Activated CD8-positive, alpha-beta T cell treated with anti-CD3 and anti-CD28 coated beads, Interleukin-2, amount 10 ng/mL, durations not matched to agents 7 days and 5 days (primary cell): ENCODE results near the gene MYH9. TPM values are rescaled to one million over a fixed set of nuclear protein-coding genes. Genes with fewer than 3 reads are reported as not detected.

Source experiments
- ATAC-seq: fragments of 150-1000 bp; cut with Tn5 transposase; one replicate; pipeline ENCODE4 v1.10.0; 2021; ENCODE audit warnings: moderate library complexity
- CTCF ChIA-PET: fragments of 350-600 bp; sonication (Branson Sonifier 250); formaldehyde crosslinking; loops from one replicate; lab custom pipeline; 2021; ENCODE audit warnings: antibody characterized with exemption; lab: Charles Lee
- POLR2A ChIA-PET: fragments of 350-600 bp; sonication (Branson Sonifier 250); formaldehyde crosslinking; loops from one replicate; lab custom pipeline; 2021; ENCODE audit warnings: antibody characterized with exemption; lab: Charles Lee
- DNase-seq: peaks from one replicate; pipeline ENCODE4 v3.0.0-alpha.2; 2020
- H3K27ac Mint-ChIP-seq: one replicate; pipeline ENCODE4 v1.8.0; 2021; ENCODE audit warnings: mild to moderate bottlenecking, mixed read lengths
- H3K27me3 Mint-ChIP-seq: one replicate; pipeline ENCODE4 v1.8.0; 2021; ENCODE audit warnings: low read depth, mixed read lengths
- H3K36me3 Mint-ChIP-seq: one replicate; pipeline ENCODE4 v1.8.0; 2021; ENCODE audit warnings: low read depth, mixed read lengths
- H3K4me1 Mint-ChIP-seq: one replicate; pipeline ENCODE4 v1.8.0; 2021; ENCODE audit warnings: low read depth, mixed read lengths
- H3K4me3 Mint-ChIP-seq: one replicate; pipeline ENCODE4 v1.8.0; 2021; ENCODE audit warnings: mild to moderate bottlenecking, mixed read lengths
- H3K9me3 Mint-ChIP-seq: one replicate; pipeline ENCODE4 v1.8.0; 2022; ENCODE audit warnings: mixed read lengths; ENCODE audit not compliant: insufficient read depth
- total RNA-seq, 2 experiments: library from RNA; stranded (reverse); gene quantifications; one replicate each; pipeline ENCODE4 v1.2.3, GENCODE V29; 2021

Gene MYH9
- total RNA-seq, 2 experiments from 2014 or later: 857 to 883 TPM

DNA sequence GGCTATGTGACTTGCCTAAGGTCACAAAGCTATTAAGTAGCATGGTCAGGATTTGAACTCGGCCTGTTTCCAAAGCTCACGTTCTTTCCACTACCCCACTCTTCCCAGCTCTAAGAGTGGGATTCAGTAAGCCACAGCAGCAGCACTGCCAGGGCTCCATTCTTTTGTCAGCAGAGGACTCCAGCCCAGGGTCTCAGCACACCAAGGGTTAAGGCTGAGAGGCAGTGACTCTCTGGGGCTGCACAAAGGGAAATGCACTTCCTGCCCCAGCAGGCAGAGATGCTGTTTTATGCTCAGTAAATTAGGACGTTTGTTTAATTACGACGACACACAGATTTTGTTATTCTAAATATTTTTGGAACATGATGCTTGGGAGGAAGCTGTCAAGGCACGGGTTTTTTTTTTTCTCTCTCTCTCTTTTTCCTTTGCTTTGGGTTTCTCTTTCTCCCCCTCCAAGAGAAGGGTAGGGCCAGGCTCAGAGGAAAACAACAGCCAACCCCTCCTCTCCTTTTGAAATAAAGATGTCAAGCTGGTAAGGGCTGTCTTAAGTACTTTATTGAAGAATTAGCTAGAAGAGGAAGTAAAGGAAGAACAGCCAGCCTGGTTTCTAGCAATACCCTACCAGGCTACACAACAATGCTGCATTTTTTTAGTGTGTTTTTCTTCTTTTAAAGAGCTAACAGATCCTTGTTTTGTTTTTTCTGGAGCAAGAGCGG, 2.8 kb downstream of the MYH9 start:
- peak; percentile 74 for DNase-seq
- peaks cover 66% of the 10 kb centered on the region for H3K4me1 Mint-ChIP-seq
- no peak for ATAC-seq

DNA sequence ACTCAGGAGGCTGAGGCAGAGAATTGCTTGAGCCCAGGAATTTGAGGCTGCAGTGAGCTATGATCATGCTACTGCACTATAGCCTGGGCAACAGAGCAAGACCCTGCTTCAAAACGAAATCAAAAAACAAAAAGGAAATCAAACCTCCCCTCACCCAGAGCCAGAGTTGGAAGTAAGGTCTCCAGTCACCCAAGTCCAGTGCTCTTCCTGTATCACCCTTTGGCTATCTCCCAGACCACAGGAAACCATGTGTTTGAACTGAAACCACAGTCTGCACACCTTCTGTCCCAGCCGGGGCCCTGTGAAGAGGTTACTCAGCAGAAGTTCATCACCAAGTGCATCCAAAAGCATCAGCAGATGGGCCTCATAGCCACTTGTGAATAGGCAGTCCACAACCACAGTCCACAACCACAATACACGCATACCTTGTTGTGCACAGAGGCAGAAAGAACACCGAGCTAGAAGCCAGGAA, 4.6 kb downstream of the MYH9 start:
- no peaks in the 10 kb centered on the region for H3K9me3 Mint-ChIP-seq
- H3K4me3 Mint-ChIP-seq: peak overlapping the region; percentile 68
- ChIA-PET POLR2A (interaction anchor here (0.9 to 5.1 kb wide), 3 partner anchors 13 to 50 kb away, joined by 3 to 37 read pairs (median 4); no protein-coding TSS in a partner anchor), CTCF (interaction anchor here (1.2 to 2.9 kb wide), 4 partner anchors 24 to 87 kb away, joined by 3 to 28 read pairs (median 6); no protein-coding TSS in a partner anchor)
- peak overlapping the region; percentile 87 for H3K27ac Mint-ChIP-seq
- ATAC-seq (peak; percentile 3), DNase-seq (peak; percentile 83)
- H3K36me3 Mint-ChIP-seq: peaks cover 75% of the 10 kb centered on the region
- peaks cover 71% of the 10 kb centered on the region for H3K4me1 Mint-ChIP-seq
- no peaks in the 10 kb centered on the region for H3K27me3 Mint-ChIP-seq

More for the DNA sequence above, 2.8 kb downstream of the MYH9 start:
- POLR2A ChIA-PET: interaction anchor here (0.6 to 5.1 kb wide), 17 partner anchors 8 to 660 kb away, joined by 3 to 37 read pairs (median 5); no protein-coding TSS in a partner anchor
- Mint-ChIP-seq H3K9me3 (no peaks in the 10 kb centered on the region), H3K36me3 (peaks cover 57% of the 10 kb centered on the region), H3K27ac (peak overlapping the region; percentile 92), H3K27me3 (no peaks in the 10 kb centered on the region), H3K4me3 (peak overlapping the region; percentile 88)
- CTCF ChIA-PET: interaction anchor here (0.7 to 2.9 kb wide), 17 partner anchors 9 to 86 kb away, joined by 3 to 28 read pairs (median 4); no protein-coding TSS in a partner anchor

DNA sequence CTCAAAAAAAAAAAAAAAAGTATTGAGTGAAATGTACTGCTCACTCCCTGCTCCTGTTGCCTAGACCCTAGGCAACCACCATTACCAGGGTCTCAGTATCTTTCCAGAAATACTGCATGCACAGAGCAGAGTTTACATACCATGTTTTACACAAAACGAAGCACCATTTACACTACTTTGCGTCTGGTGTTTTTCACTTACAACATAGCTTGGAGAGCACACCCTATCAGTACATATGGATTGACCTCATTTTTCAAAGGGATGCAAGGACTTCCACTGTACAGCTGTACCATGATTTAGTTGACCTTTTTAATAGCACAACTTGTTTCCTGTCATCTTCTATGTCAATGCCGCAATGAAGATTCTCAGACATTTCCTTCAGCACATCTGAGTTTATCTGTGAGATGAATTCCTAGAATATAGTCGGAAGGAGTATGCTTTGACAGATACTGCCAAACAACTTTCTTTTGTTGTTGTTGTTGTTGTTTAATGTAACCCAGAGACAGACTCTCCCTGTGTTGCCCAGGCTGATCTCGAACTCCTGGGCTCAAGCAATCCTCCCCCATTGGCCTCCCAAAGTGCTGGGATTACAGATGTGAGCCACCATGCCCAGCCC, 6.1 kb downstream of the MYH9 start:
- Mint-ChIP-seq H3K27ac (peak overlapping the region; percentile 98), H3K4me3 (peak overlapping the region; percentile 64), H3K36me3 (peaks cover 87% of the 10 kb centered on the region), H3K4me1 (peaks cover 86% of the 10 kb centered on the region), H3K27me3 (no peaks in the 10 kb centered on the region), H3K9me3 (no peaks in the 10 kb centered on the region)
- DNase-seq (no peak), ATAC-seq (no peak)
- ChIA-PET CTCF (interaction anchor here (1.4 to 6.9 kb wide), 2 partner anchors 34 to 48 kb away, joined by 3 to 50 read pairs; no protein-coding TSS in a partner anchor), POLR2A (interaction anchor here (1.6 to 7.5 kb wide), 4 partner anchors 16 to 49 kb away, joined by 5 to 60 read pairs (median 8); no protein-coding TSS in a partner anchor)

DNA sequence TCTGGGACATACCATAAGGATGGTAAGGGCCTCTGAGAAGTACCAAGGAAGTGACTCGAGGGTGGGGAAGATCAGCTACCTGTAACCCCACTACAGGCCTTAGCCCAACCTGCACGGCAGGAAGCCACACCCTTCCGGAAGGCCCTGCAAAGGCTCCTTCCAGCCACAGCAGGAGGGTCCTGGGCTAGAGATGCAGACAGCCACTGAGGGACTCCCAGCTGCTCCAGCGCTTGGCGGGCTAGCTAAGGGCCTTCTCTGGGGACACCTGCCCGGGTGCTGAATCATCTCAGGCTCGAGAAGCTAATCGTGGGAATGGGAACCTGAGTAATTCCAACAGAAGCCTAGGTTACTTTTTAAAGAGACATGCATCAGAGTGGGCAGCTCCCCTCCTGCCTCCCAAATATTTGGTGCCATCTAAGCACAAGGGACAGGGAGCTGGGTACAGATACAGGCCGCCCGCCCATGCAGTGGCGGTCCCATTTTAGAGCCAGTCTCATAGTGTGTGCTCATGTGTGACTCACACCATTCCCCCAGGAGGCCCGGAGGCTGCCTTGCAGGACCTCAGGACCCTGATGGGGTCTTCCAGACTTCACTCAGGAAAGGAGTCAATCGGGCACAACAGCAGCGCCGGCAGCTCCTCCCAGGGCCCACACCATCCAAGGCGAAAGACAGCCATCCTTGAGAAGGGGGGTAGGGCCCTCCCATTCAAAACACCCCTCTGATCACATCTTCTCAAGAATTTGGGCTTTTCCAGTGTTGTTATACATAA, 8.0 kb downstream of the MYH9 start:
- Mint-ChIP-seq H3K4me1 (peaks cover 93% of the 10 kb centered on the region), H3K36me3 (peaks cover 84% of the 10 kb centered on the region), H3K27ac (peak overlapping the region; percentile 98), H3K9me3 (no peaks in the 10 kb centered on the region), H3K4me3 (peak overlapping the region; percentile 78), H3K27me3 (no peaks in the 10 kb centered on the region)
- POLR2A ChIA-PET: interaction anchor here (0.5 to 7.5 kb wide), 12 partner anchors 9 to 178 kb away, joined by 3 to 60 read pairs (median 6); no protein-coding TSS in a partner anchor
- ATAC-seq: peak; percentile 61
- peak; percentile 80 for DNase-seq
- CTCF ChIA-PET: interaction anchor here (0.6 to 6.9 kb wide), 7 partner anchors 12 to 91 kb away, joined by 3 to 50 read pairs (median 4); no protein-coding TSS in a partner anchor

DNA sequence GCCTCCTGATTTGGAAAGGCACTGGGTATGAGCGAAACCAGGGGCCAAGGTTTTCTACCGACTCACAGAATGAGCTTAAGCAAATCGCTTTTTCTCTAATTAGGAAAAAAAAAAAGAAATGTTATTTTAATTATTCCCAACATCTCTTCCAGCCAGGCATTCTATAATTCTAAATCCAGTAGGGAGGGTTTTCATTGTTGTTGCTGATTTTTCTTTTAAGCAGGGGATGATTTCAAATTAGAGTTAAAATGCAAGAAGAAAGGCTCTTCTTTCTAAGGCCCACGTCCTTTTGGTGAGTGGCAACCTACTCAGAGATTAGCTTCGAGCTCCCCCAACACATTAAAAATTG, 8.9 kb downstream of the MYH9 start:
- peaks cover 92% of the 10 kb centered on the region for H3K4me1 Mint-ChIP-seq
- peaks cover 80% of the 10 kb centered on the region for H3K36me3 Mint-ChIP-seq
- no peaks in the 10 kb centered on the region for H3K9me3 Mint-ChIP-seq
- CTCF ChIA-PET: interaction anchor here (0.6 to 6.9 kb wide), 9 partner anchors 11 to 92 kb away, joined by 3 to 50 read pairs (median 4); no protein-coding TSS in a partner anchor
- no peak for ATAC-seq
- no peaks in the 10 kb centered on the region for H3K27me3 Mint-ChIP-seq
- no peak for DNase-seq
- H3K27ac Mint-ChIP-seq: peak overlapping the region; percentile 98
- POLR2A ChIA-PET: interaction anchor here (0.9 to 7.5 kb wide), 9 partner anchors 11 to 73 kb away, joined by 3 to 60 read pairs (median 6); no protein-coding TSS in a partner anchor
- peak overlapping the region; percentile 78 for H3K4me3 Mint-ChIP-seq

DNA sequence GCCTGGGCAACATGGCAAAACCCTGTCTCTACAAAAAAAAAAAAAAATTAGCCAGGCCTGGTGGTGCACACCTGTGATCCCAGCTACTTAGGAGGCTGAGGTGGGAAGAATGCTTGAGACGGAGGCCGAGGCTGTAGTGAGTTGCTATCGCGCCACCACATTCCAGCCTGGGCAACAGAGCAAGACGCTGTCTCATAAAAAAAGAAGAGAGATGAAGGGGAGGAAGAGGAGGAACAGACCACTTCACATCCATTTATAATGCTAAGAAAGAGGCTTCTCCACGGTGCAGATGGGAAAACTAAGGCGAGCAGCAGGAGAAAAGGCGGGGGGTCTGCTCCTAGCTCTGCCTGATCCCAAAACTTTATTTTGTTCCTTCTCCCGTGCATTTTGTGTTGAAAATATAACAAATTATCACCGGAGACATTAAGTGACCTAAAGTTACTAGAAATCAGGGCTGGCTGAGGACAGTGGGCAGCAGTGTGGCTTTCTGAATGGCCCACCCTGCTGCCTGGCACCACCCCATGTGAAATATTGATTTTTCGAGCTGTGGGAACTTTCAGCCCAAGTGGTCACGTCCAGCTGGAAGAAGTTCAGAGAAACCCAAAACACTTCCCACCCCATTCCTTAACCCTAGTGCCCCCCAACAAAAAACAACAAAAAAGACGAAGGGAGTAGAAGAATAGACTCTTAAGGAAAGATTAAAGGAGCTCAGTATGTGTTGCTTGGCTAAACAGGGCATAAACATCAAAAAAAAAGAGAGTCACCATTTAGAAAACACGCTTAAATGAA, 9.5 kb downstream of the MYH9 start:
- Mint-ChIP-seq H3K9me3 (no peaks in the 10 kb centered on the region), H3K36me3 (peaks cover 81% of the 10 kb centered on the region), H3K27ac (peak overlapping the region; percentile 98), H3K4me3 (peak overlapping the region; percentile 78), H3K4me1 (peaks cover 94% of the 10 kb centered on the region), H3K27me3 (no peaks in the 10 kb centered on the region)
- POLR2A ChIA-PET: interaction anchor here (0.6 to 7.5 kb wide), 19 partner anchors 9 to 132 kb away, joined by 3 to 60 read pairs (median 6); partner anchors contain the start of gene MYH9
- no peak for ATAC-seq
- no peak for DNase-seq
- CTCF ChIA-PET: interaction anchor here (0.6 to 6.9 kb wide), 12 partner anchors 14 to 93 kb away, joined by 3 to 50 read pairs (median 6); no protein-coding TSS in a partner anchor

DNA sequence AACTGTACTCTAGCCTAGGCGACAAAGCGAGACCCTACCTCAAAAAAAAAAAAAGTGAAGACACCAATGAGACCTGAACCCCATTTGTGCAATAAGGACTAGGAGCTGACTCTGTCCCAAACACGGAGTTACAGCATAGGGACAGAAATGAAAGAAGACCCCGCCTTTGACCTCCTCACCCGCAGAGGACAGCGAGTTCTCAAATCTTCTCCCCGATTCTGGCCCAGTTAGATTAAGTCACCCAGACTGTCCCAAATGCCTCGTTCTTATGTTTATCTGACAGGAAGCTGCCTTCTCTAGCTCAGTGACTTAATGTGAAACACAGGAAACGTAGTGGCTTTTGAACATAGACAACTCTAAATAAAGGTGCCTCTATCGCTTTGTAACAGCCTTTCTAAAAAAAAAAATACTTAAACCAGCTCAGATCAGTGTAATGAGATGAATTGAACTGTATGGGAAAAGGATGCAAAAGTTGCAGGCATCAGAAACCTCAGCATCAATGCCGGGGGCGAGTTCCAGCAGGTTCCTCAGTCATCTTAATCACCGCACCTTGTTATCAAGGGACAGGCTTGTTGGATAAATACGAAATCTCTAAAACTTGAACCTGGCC, 10.6 kb downstream of the MYH9 start:
- H3K9me3 Mint-ChIP-seq: peaks cover 3% of the 10 kb centered on the region
- ATAC-seq (peak; percentile 71), DNase-seq (peak; percentile 73)
- H3K27me3 Mint-ChIP-seq: no peaks in the 10 kb centered on the region
- peaks cover 95% of the 10 kb centered on the region for H3K4me1 Mint-ChIP-seq
- peak overlapping the region; percentile 78 for H3K4me3 Mint-ChIP-seq
- H3K36me3 Mint-ChIP-seq: peaks cover 84% of the 10 kb centered on the region
- ChIA-PET CTCF (interaction anchor here (0.8 to 6.9 kb wide), 12 partner anchors 10 to 94 kb away, joined by 3 to 50 read pairs (median 6); partner anchors contain the start of gene MYH9), POLR2A (interaction anchor here (0.6 to 7.5 kb wide), 20 partner anchors 8 to 92 kb away, joined by 3 to 60 read pairs (median 6); partner anchors contain the start of gene MYH9)
- H3K27ac Mint-ChIP-seq: peak overlapping the region; percentile 98

DNA sequence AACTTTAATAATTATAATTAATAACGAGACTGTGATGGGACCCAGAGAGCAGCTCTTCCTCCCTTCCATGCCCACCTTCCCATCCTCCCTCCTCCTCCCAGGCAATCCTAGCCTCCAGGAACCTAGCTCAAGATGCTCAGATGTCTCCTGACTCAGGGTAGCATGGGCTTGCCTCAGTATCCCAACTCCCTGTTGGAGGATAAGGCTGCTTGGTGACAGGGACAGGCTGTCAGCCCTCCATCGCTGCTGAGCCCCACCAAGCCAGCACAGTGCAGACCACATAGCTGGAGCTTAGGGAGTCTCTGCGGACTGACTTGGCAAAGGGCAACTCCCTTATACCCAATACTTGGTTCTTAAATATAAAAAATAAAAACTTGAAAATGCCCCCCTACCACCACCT, 11.5 kb downstream of the MYH9 start:
- peak overlapping the region; percentile 98 for H3K27ac Mint-ChIP-seq
- ChIA-PET CTCF (interaction anchor here (0.8 to 6.9 kb wide), 9 partner anchors 9 to 95 kb away, joined by 3 to 50 read pairs (median 7); partner anchors contain the start of gene MYH9), POLR2A (interaction anchor here (0.9 to 7.5 kb wide), 11 partner anchors 11 to 93 kb away, joined by 3 to 60 read pairs (median 8); partner anchors contain the start of gene MYH9)
- H3K4me3 Mint-ChIP-seq: peak overlapping the region; percentile 78
- H3K27me3 Mint-ChIP-seq: no peaks in the 10 kb centered on the region
- peaks cover 95% of the 10 kb centered on the region for H3K4me1 Mint-ChIP-seq
- peaks cover 82% of the 10 kb centered on the region for H3K36me3 Mint-ChIP-seq
- ATAC-seq (no peak), DNase-seq (no peak)
- peaks cover 3% of the 10 kb centered on the region for H3K9me3 Mint-ChIP-seq

DNA sequence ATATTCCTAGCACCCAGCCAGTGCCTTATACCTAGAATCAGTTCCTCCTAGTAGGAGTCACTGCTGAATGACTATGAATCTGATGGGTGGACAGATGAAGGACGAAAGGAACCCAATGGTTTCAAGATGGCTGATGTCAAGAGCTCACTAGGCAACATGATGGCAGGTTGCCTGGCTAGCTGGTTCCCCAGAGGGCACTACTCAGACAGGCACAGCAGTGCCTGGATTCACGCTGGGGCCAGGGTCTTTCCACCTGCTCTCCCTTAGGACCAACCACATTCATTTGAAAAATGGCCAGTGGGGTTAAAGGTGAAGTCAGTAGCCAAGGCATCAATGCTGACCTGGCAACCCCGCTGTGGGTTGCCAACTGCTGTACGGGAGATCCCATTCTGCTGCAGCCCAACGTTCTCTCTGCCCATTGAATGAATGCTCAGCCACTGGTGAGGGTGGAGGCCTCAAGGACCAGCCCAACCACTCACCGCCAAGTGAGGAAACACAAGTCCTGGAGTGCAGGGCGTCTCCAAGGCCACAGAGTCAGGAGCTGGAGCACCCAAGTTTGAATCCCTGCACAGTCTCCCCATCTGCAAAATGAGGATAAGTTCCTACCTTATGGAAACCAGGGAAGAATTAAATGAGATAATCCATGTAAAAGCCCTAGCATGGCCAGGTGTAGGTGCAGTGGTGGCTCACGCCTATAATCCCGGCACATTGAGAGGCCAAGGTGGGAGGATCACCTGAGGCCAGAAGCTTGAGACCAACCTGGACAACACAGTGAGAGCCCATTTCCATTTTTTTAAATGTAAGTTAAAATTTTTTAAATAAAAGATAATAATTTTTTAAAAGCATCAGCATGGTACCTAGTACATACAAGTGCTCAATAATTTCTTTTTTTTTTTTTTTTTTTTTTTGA, 12.4 kb downstream of the MYH9 start:
- peak overlapping the region; percentile 49 for H3K4me3 Mint-ChIP-seq
- no peak for ATAC-seq
- DNase-seq: no peak
- peaks cover 96% of the 10 kb centered on the region for H3K4me1 Mint-ChIP-seq
- H3K27ac Mint-ChIP-seq: peak overlapping the region; percentile 89
- ChIA-PET CTCF (interaction anchor here (1.0 to 6.9 kb wide), 5 partner anchors 9 to 42 kb away, joined by 3 to 50 read pairs (median 12); no protein-coding TSS in a partner anchor), POLR2A (interaction anchor here (0.8 to 7.5 kb wide), 8 partner anchors 10 to 94 kb away, joined by 3 to 60 read pairs (median 12); partner anchors contain the start of gene MYH9)
- H3K27me3 Mint-ChIP-seq: no peaks in the 10 kb centered on the region
- H3K36me3 Mint-ChIP-seq: peaks cover 85% of the 10 kb centered on the region
- H3K9me3 Mint-ChIP-seq: peaks cover 3% of the 10 kb centered on the region
